HG03439 (cell line): ENCODE results near the gene BNC2.

Source experiments
- ATAC-seq: cut with Tn5 transposase; IDR thresholded peaks from one replicate; pipeline ENCODE4 v1.9.1; 2021; ENCODE audit warnings: mild to moderate bottlenecking, moderate library complexity; ENCODE audit not compliant: unreplicated experiment

The BNC2 gene

GRCh38 chr9:16683326-16683725 is 187.1 kb downstream of the BNC2 start:
- no peak for ATAC-seq

GRCh38 chr9:16682273-16682672 is 188.2 kb downstream of the BNC2 start:
- ATAC-seq, result no peak

- ATAC-seq, result no peak
Measured at GRCh38 chr9:16681652-16681987, 188.8 kb downstream of the BNC2 start.

- no peak for ATAC-seq
Measured at GRCh38 chr9:16680975-16681651, 189.4 kb downstream of the BNC2 start.

- no peak for ATAC-seq
Measured at GRCh38 chr9:16680541-16680940, 189.9 kb downstream of the BNC2 start.

GRCh38 chr9:16679327-16679821 is 191.1 kb downstream of the BNC2 start:
- ATAC-seq, result no peak

- ATAC-seq, result no peak
Measured at GRCh38 chr9:16676519-16676918, 194.0 kb downstream of the BNC2 start.

- no peak for ATAC-seq
Measured at GRCh38 chr9:16675131-16675530, 195.3 kb downstream of the BNC2 start.

- no peak for ATAC-seq
Measured at GRCh38 chr9:16673171-16673570, 197.3 kb downstream of the BNC2 start.

GRCh38 chr9:16672501-16672900 is 198.0 kb downstream of the BNC2 start:
- no peak for ATAC-seq

GRCh38 chr9:16671591-16672137 is 198.8 kb downstream of the BNC2 start:
- ATAC-seq, result no peak

GRCh38 chr9:16670791-16671190 is 199.7 kb downstream of the BNC2 start:
- no peak for ATAC-seq

- no peak for ATAC-seq
Measured at GRCh38 chr9:16668734-16669295, 201.7 kb downstream of the BNC2 start.

GRCh38 chr9:16664211-16664610 is 206.3 kb downstream of the BNC2 start:
- ATAC-seq, result no peak

- no peak for ATAC-seq
Measured at GRCh38 chr9:16661816-16662215, 208.7 kb downstream of the BNC2 start.

- ATAC-seq, result no peak
Measured at GRCh38 chr9:16659096-16659495, 211.4 kb downstream of the BNC2 start.

- no peak for ATAC-seq
Measured at GRCh38 chr9:16656432-16657169, 213.9 kb downstream of the BNC2 start.

GRCh38 chr9:16654596-16655126 is 215.8 kb downstream of the BNC2 start:
- no peak for ATAC-seq

- ATAC-seq, result no peak
Measured at GRCh38 chr9:16653491-16654399, 216.7 kb downstream of the BNC2 start.

GRCh38 chr9:16652582-16652981 is 217.9 kb downstream of the BNC2 start:
- no peak for ATAC-seq
